ENCODE data around the gene CA10. TPM values are rescaled to one million over a fixed set of nuclear protein-coding genes. Genes with fewer than 3 reads are reported as not detected.

Gene CA10
- total RNA-seq, 1 experiment from 2014 or later = 0.46 TPM

GRCh38 chr17:52047086-52047485, 111.4 kb downstream of the CA10 start:
- Histone ChIP-seq H4K5ac (ENCODE audit: insufficient read length, low read depth, low read length) (no peak overlapping the region), H3K79me2 (ENCODE audit: insufficient read depth, low read length) (no peaks in the 10 kb centered on the region), H2BK120ac (ENCODE audit: low read depth, low read length, poor library complexity, severe bottlenecking) (no peak overlapping the region), H2BK5ac (ENCODE audit: insufficient read length, low read length) (no peak overlapping the region), H3K27ac (ENCODE audit: insufficient read length, low read depth, low read length) (no peak overlapping the region), H4K91ac (ENCODE audit: insufficient read length, low read depth, low read length) (no peak overlapping the region), H3K79me1 (ENCODE audit: insufficient read depth, low read depth, low read length, poor library complexity, severe bottlenecking) (no peaks in the 10 kb centered on the region), H3K4me1 (ENCODE audit: insufficient read depth, low read length) (no peaks in the 10 kb centered on the region), H3K4ac (ENCODE audit: low read depth, low read length) (no peak overlapping the region), H2AK5ac (ENCODE audit: insufficient read length, low read length) (no peak overlapping the region), H3K14ac (ENCODE audit: insufficient read depth, low read length) (no peak overlapping the region), H2BK15ac (ENCODE audit: low read depth, low read length) (no peak overlapping the region), H3K23me2 (ENCODE audit: insufficient read length, low read depth, low read length, poor library complexity, severe bottlenecking) (no peaks in the 10 kb centered on the region), H3T11ph (ENCODE audit: low read length) (no peak overlapping the region), H2BK20ac (ENCODE audit: low read depth, low read length, poor library complexity, severe bottlenecking) (no peak overlapping the region), H4K20me1 (ENCODE audit: control insufficient read depth, insufficient read depth, insufficient read length) (no peaks in the 10 kb centered on the region), H3K56ac (ENCODE audit: insufficient read length, low read depth, low read length) (no peak overlapping the region), H3K23ac (ENCODE audit: insufficient read length, low read depth, low read length) (no peak overlapping the region), H4K8ac (replicated peaks; ENCODE audit: insufficient read length, low read depth, low read length) (no peak overlapping the region), H2AFZ (ENCODE audit: low read length) (no peak overlapping the region), H3K18ac (ENCODE audit: insufficient read length, low read depth, low read length) (no peak overlapping the region), H2BK12ac (ENCODE audit: insufficient read length, low read depth, low read length) (no peak overlapping the region), H3K27me3 (ENCODE audit: insufficient read depth, low read length) (no peaks in the 10 kb centered on the region), H3K9me3 (ENCODE audit: control insufficient read depth, low read depth, low read length) (no peaks in the 10 kb centered on the region), H3K9ac (ENCODE audit: extremely low read depth, insufficient read length, low read length) (no peak overlapping the region), H3K4me2 (ENCODE audit: insufficient read depth, insufficient read length, low read length) (no peak overlapping the region)
- Mint-ChIP-seq H3K4me1 (peaks cover 10 to 17% of the 10 kb centered on the region in 2 experiments), H3K36me3 (ENCODE audit: insufficient read depth in 1 of 3, low read depth in 3 of 3) (no peaks in the 10 kb centered on the region), H3K27me3 (ENCODE audit: low read depth) (no peaks in the 10 kb centered on the region), H3K9me3 (no peaks in the 10 kb centered on the region; a peak in 2 of 5 replicates), H3K4me3 (no peak overlapping the region), H3K27ac (no peak overlapping the region)
- no peak for TF ChIP-seq CTCF (conservative IDR thresholded peaks at IDR 0.05)
- no peak for DNase-seq

Measured in H9 (cell line).